SK-N-SH (cell line): Measurements from ENCODE around the gene RASA3. TPM values are rescaled to one million over a fixed set of nuclear protein-coding genes. Genes with fewer than 3 reads are reported as not detected.

ENCODE experiments used
- CTCF ChIA-PET: fragments of 300-600, 350-600 bp; formaldehyde crosslinking; extraction: SDS; loops from one replicate; lab custom pipeline; 2021; lab: Yijun Ruan, JAX
- POLR2A ChIA-PET: fragments of 350-600 bp; sonication (Branson Sonifier 250); formaldehyde crosslinking; extraction: SDS; loops from one replicate; lab custom pipeline; 2020; ENCODE audit warnings: antibody characterized with exemption, inconsistent platforms; lab: Yijun Ruan, JAX
- DNase-seq: peaks from one replicate; pipeline ENCODE4 v3.0.0; 2012
- H2AFZ ChIP-seq: fragments of 200-600 bp; sonication (generic); 2 replicates; pipeline ENCODE4 v1.8.1; 2016; ENCODE audit warnings: antibody characterized with exemption, mild to moderate bottlenecking, low read depth
- H3F3A ChIP-seq: fragments of 200-600 bp; sonication (generic); replicated peaks from 2 replicates; pipeline ENCODE3; 2016; ENCODE audit warnings: antibody characterized with exemption, mild to moderate bottlenecking; ENCODE audit not compliant: insufficient read depth
- H3K27ac ChIP-seq, 2 experiments: fragments of 200-500 bp in 1 of 2; fragments of 200-600 bp in 1 of 2; sonication (Bioruptor generic) in 1 of 2; sonication (generic), shearing (Covaris generic) in 1 of 2; 2 replicates each; pipeline versions ENCODE4 v1.5.1 to v1.6.1; 2014 to 2016; ENCODE audit warnings: low read depth in 2 of 2, inconsistent platforms in 1 of 2, low read length in 1 of 2, mild to moderate bottlenecking in 1 of 2, mixed read lengths in 1 of 2
- H3K27me3 ChIP-seq: fragments of 200-600 bp; sonication (generic), shearing (Covaris generic); 2 replicates; pipeline ENCODE4 v1.6.1; 2016; ENCODE audit warnings: mixed run types; ENCODE audit not compliant: insufficient read depth
- H3K36me3 ChIP-seq, 2 experiments: fragments of 200-500 bp in 1 of 2; fragments of 200-600 bp in 1 of 2; sonication (Bioruptor generic) in 1 of 2; sonication (generic) in 1 of 2; replicated peaks in 1 of 2; 2 replicates each; pipeline versions ENCODE3 to v1.5.1; 2014 to 2016; ENCODE audit warnings: low read length in 1 of 2, mild to moderate bottlenecking in 1 of 2; ENCODE audit not compliant: insufficient read depth in 2 of 2, control insufficient read depth in 1 of 2
- H3K4me1 ChIP-seq, 2 experiments: fragments of 200-500 bp in 1 of 2; fragments of 200-600 bp in 1 of 2; sonication (Bioruptor generic) in 1 of 2; sonication (generic), shearing (Covaris generic) in 1 of 2; 2 replicates each; pipeline versions ENCODE4 v1.5.1 to v1.6.1; 2014 to 2016; ENCODE audit warnings: low read depth in 1 of 2, low read length in 1 of 2, mixed run types in 1 of 2; ENCODE audit not compliant: insufficient read depth in 2 of 2, control insufficient read depth in 1 of 2
- H3K4me2 ChIP-seq: fragments of 200-600 bp; sonication (generic), shearing (Covaris generic); 2 replicates; pipeline ENCODE4 v1.6.1; 2017; ENCODE audit warnings: mixed run types
- H3K4me3 ChIP-seq, 2 experiments: fragments of 200-500 bp in 1 of 2; fragments of 200-600 bp in 1 of 2; sonication (Bioruptor generic) in 1 of 2; sonication (generic), shearing (Covaris generic) in 1 of 2; 2 replicates each; pipeline versions ENCODE4 v1.5.1 to v1.8.1; 2014 to 2016; ENCODE audit warnings: low read depth in 2 of 2, inconsistent platforms in 1 of 2, low read length in 1 of 2, mild to moderate bottlenecking in 1 of 2, mixed read lengths in 1 of 2, moderate library complexity in 1 of 2
- H3K79me2 ChIP-seq: fragments of 200-600 bp; sonication (generic); 2 replicates; pipeline ENCODE4 v1.8.1; 2017; ENCODE audit warnings: mild to moderate bottlenecking; ENCODE audit not compliant: insufficient read depth
- H3K9ac ChIP-seq: fragments of 200-600 bp; sonication (generic); 2 replicates; pipeline ENCODE4 v1.6.1; 2017; ENCODE audit warnings: mixed run types
- H3K9me2 ChIP-seq: fragments of 200-600 bp; sonication (generic); 2 replicates; pipeline ENCODE4 v1.6.1; 2017; ENCODE audit warnings: mixed run types
- H3K9me3 ChIP-seq: fragments of 200-600 bp; sonication (generic); 2 replicates; pipeline ENCODE4 v1.6.1; 2017; ENCODE audit warnings: mixed run types, mild to moderate bottlenecking, moderate library complexity
- H4K20me1 ChIP-seq: fragments of 200-600 bp; sonication (generic); 2 replicates; pipeline ENCODE4 v1.6.1; 2017; ENCODE audit warnings: mild to moderate bottlenecking, mixed run types; ENCODE audit not compliant: insufficient read depth
- CHD2 ChIP-seq: fragments of 150-350 bp; IDR thresholded peaks from 2 replicates; pipeline ENCODE4 v1.6.1; 2018; ENCODE audit warnings: low read length; ENCODE audit not compliant: partially characterized antibody
- ELF1 ChIP-seq: IDR thresholded peaks from 2 replicates; pipeline ENCODE4 v1.4.0; 2012
- EZH2phosphoT487 ChIP-seq: fragments of 200-600 bp; sonication (generic); IDR thresholded peaks from 2 replicates; pipeline ENCODE4 v1.6.1; 2017; ENCODE audit warnings: low read depth, mixed run types, mild to moderate bottlenecking, antibody characterized with exemption, moderate library complexity, borderline replicate concordance
- FOXJ3 ChIP-seq: sonication (generic); formaldehyde crosslinking; IDR thresholded peaks from 2 replicates; pipeline ENCODE4 v1.5.1; 2020; ENCODE audit warnings: mild to moderate bottlenecking, missing genetic modification reagents
- GABPA ChIP-seq: IDR thresholded peaks from 2 replicates; pipeline ENCODE4 v1.4.0; 2012; ENCODE audit warnings: low read depth, mild to moderate bottlenecking
- GATA2 ChIP-seq: sonication (generic); formaldehyde crosslinking; IDR thresholded peaks from 2 replicates; pipeline ENCODE4 v1.5.0; 2020; ENCODE audit warnings: mild to moderate bottlenecking, missing genetic modification reagents
- MAX ChIP-seq: IDR thresholded peaks from 2 replicates; pipeline ENCODE4 v1.4.0; 2012; ENCODE audit warnings: low read depth
- MEF2A ChIP-seq: IDR thresholded peaks from 2 replicates; pipeline ENCODE4 v1.4.0; 2012; ENCODE audit warnings: low read depth, borderline replicate concordance
- MXI1 ChIP-seq: IDR thresholded peaks from 2 replicates; pipeline ENCODE4 v1.6.1; 2012; ENCODE audit warnings: mild to moderate bottlenecking, low read depth, low read length, improper control_type of control experiment
- NRF1 ChIP-seq: IDR thresholded peaks from 2 replicates; pipeline ENCODE4 v1.6.1; 2012; ENCODE audit warnings: low read depth, mild to moderate bottlenecking, low read length
- POLR2AphosphoS5 ChIP-seq: IDR thresholded peaks from 2 replicates; pipeline ENCODE4 v1.6.1; 2012; ENCODE audit warnings: low read depth, low read length
- RAD21 ChIP-seq: IDR thresholded peaks from 2 replicates; pipeline ENCODE4 v1.6.1; 2012; ENCODE audit warnings: mild to moderate bottlenecking, low read length
- RCOR1 ChIP-seq: fragments of 150-350 bp; IDR thresholded peaks from 2 replicates; pipeline ENCODE4 v1.6.1; 2017; ENCODE audit warnings: antibody characterized with exemption, low read length
- RFX5 ChIP-seq: IDR thresholded peaks from 2 replicates; pipeline ENCODE4 v1.6.1; 2012; ENCODE audit warnings: mild to moderate bottlenecking, improper control_type of control experiment, low read length
- SIN3A ChIP-seq: IDR thresholded peaks from 2 replicates; pipeline ENCODE4 v1.6.1; 2012; ENCODE audit warnings: low read depth, mild to moderate bottlenecking, low read length, moderate library complexity, borderline replicate concordance
- TCF12 ChIP-seq: IDR thresholded peaks from 2 replicates; pipeline ENCODE4 v1.4.0; 2012
- WGBS: methylation state at CpG from one replicate; pipeline ENCODE4 v1.1.6; 2017; ENCODE audit warnings: low lambda C conversion rate; 5-methylcytosine and 5-hydroxymethylcytosine counted together
- polyA plus RNA-seq, 3 experiments: library from polyadenylated mRNA; depleted of rRNA; stranded (reverse); fragments of >200 nt; gene quantifications; 2 replicates each; pipeline ENCODE4 v1.2.3, GENCODE V29; 2012
- TF ChIP-seq, protein P1 (sequence below): IDR thresholded peaks from 2 replicates; pipeline ENCODE4 v1.4.0; 2012; ENCODE audit warnings: low read depth, borderline replicate concordance
- TF ChIP-seq, protein P2 (sequence below): fragments of 150-350 bp; IDR thresholded peaks from 2 replicates; pipeline ENCODE4 v1.6.1; 2017; ENCODE audit warnings: antibody characterized with exemption, low read length, low read depth, borderline replicate concordance
- TF ChIP-seq, protein P3 (sequence below): IDR thresholded peaks from 2 replicates; pipeline ENCODE4; 2012

Gene RASA3
- polyA plus RNA-seq, 1 of the 3 experiments (the other 2 are of a cell fraction): 25.1 TPM

- TF ChIP-seq, protein P1, sequence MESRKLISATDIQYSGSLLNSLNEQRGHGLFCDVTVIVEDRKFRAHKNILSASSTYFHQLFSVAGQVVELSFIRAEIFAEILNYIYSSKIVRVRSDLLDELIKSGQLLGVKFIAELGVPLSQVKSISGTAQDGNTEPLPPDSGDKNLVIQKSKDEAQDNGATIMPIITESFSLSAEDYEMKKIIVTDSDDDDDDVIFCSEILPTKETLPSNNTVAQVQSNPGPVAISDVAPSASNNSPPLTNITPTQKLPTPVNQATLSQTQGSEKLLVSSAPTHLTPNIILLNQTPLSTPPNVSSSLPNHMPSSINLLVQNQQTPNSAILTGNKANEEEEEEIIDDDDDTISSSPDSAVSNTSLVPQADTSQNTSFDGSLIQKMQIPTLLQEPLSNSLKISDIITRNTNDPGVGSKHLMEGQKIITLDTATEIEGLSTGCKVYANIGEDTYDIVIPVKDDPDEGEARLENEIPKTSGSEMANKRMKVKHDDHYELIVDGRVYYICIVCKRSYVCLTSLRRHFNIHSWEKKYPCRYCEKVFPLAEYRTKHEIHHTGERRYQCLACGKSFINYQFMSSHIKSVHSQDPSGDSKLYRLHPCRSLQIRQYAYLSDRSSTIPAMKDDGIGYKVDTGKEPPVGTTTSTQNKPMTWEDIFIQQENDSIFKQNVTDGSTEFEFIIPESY: no peak
- TF ChIP-seq CHD2 (no peak), POLR2AphosphoS5 (no peak), MEF2A (no peak), EZH2phosphoT487 (no peak), NRF1 (no peak), TCF12 (no peak), FOXJ3 (no peak), GATA2 (no peak), RFX5 (no peak), SIN3A (no peak)
- TF ChIP-seq, protein P2, sequence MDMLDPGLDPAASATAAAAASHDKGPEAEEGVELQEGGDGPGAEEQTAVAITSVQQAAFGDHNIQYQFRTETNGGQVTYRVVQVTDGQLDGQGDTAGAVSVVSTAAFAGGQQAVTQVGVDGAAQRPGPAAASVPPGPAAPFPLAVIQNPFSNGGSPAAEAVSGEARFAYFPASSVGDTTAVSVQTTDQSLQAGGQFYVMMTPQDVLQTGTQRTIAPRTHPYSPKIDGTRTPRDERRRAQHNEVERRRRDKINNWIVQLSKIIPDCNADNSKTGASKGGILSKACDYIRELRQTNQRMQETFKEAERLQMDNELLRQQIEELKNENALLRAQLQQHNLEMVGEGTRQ: no peak
- TF ChIP-seq, all 33 proteins: peak for 0
Measured at GRCh38 chr13:113996081-113996911, 136.1 kb downstream of the RASA3 start (continued).

- WGBS: 93% methylated on average over 19 of the region's 23 CpGs
- Histone ChIP-seq H3K79me2 (no peaks in the 10 kb centered on the region), H3K27ac (no peak overlapping the region), H3K4me1 (peaks cover 0 to 23% of the 10 kb centered on the region in 2 experiments; a peak in 1 of 4 replicates), H3K4me2 (no peak overlapping the region), H3K9me2 (no peaks in the 10 kb centered on the region), H3K9ac (no peak overlapping the region), H3K4me3 (no peak overlapping the region), H3K27me3 (no peaks in the 10 kb centered on the region), H3K9me3 (no peaks in the 10 kb centered on the region), H3K36me3 (peaks cover 30 to 39% of the 10 kb centered on the region in 2 experiments), H3F3A (no peaks in the 10 kb centered on the region), H2AFZ (no peak overlapping the region), H4K20me1 (no peaks in the 10 kb centered on the region)
- TF ChIP-seq ELF1 (no peak), RAD21 (no peak), MXI1 (no peak), RCOR1 (no peak), GABPA (no peak), GATA2 (no peak), NRF1 (no peak), CHD2 (no peak), MAX (no peak)
- TF ChIP-seq, protein P3, sequence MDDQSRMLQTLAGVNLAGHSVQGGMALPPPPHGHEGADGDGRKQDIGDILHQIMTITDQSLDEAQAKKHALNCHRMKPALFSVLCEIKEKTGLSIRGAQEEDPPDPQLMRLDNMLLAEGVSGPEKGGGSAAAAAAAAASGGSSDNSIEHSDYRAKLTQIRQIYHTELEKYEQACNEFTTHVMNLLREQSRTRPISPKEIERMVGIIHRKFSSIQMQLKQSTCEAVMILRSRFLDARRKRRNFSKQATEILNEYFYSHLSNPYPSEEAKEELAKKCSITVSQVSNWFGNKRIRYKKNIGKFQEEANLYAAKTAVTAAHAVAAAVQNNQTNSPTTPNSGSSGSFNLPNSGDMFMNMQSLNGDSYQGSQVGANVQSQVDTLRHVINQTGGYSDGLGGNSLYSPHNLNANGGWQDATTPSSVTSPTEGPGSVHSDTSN: no peak
- TF ChIP-seq, protein P1: no peak
- no peak for DNase-seq
- POLR2A ChIA-PET: no interaction called here
- CTCF ChIA-PET: no interaction called here
Measured at GRCh38 chr13:113995051-113995601, 137.3 kb downstream of the RASA3 start.
